ENCODE results near the gene CSNK1G2. TPM values are rescaled to one million over a fixed set of nuclear protein-coding genes. Genes with fewer than 3 reads are reported as not detected.

Gene CSNK1G2
- total RNA-seq, 2 experiments from 2014 or later = 122 to 127 TPM

DNA sequence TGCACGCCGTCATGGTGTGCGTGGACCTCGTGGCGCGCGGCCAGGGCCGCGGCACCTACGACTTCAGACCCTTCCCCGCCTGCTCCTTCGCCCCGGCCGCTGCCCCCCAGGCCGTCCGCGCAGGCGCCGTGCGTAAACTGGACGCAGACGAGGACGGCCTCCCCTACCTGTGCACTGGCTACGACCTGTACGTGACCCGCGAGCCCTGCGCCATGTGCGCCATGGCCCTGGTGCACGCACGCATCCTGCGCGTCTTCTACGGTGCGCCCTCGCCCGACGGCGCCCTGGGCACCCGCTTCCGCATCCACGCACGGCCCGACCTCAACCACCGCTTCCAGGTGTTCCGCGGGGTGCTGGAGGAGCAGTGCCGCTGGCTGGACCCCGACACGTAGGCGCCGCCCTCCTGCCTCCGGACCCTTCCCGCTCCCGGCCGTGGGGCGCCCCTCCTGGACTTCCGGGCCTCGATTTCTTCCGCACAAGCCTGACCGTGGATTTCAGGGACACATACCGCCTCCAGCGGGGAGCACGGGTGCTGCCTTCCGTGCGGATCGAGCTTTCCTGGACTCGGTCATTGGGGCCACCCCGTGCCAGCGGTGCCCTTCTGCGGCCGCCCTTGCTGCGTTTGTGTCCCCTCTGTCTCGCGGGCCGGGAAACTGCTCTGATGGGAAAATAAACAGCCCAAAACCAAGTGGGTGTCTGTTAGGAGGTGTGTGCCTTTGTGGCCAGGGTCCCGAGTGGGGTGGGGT is 28.0 kb upstream of the CSNK1G2 start:
- Mint-ChIP-seq H3K9me3 (no peaks in the 10 kb centered on the region), H3K4me3 (no peak overlapping the region)

DNA sequence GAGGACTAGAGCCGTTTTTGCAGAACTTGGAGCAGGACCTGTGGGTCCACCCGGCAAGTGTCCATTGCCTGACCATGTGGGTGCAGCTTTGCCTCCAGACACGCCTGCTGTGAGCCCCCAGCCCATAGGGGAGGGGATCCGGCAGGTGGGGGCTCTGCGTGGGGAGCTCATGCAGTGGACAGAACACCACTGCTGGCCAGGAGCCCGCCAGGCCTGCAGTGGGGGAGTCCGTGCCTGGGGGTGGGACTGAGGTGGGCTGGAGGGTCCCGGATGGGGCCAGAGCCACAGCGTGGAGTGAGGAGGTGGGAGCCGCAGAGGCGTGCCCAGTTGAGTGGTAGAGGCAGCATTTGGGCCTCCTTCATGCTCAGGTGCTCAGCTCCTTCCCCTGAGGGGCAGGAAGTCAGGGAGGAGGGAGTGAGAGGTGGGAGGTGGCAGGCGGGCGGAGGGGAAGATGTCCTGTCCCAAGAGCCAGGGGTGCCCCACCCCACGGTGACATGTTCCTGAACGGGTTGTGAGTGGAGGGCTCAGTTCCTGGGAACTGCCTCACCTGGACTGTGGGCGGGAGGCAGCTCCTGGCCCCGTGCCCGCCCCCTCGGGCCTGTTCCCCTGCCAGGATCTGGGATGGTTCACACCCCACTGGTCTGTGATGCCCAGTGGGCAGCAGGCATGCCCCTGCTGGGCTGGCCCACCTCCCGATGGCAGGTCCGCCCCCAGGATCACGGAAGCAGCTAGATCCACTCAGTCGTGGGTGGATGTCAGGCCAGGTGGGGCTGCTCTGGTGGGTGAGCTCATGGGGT is 27.0 kb upstream of the CSNK1G2 start:
- CTCF ChIA-PET = no interaction called here
- Mint-ChIP-seq H3K36me3 (ENCODE audit: low read depth) (no peaks in the 10 kb centered on the region), H3K9me3 (no peaks in the 10 kb centered on the region), H3K27ac (no peak overlapping the region), H3K4me3 (no peak overlapping the region), H3K4me1 (ENCODE audit: low read depth) (peaks cover 15% of the 10 kb centered on the region), H3K27me3 (no peaks in the 10 kb centered on the region)
- no peak overlapping the region for H3K4me3 ChIP-seq (ENCODE audit: low read length)
- H3K27me3 ChIP-seq (ENCODE audit: control insufficient read depth in 1 of 2, insufficient read depth in 2 of 2, low read length in 2 of 2) = no peaks in the 10 kb centered on the region
- POLR2A ChIA-PET = no interaction called here
- peaks cover 12% of the 10 kb centered on the region for H3K36me3 ChIP-seq (ENCODE audit: insufficient read depth, low read length)
- no peak for DNase-seq
- ATAC-seq (ENCODE audit: poor library complexity) = no peak
- H3K9me3 ChIP-seq (ENCODE audit: control insufficient read depth in 1 of 2, insufficient read depth in 1 of 2, low read length in 2 of 2) = peaks cover 0 to 7% of the 10 kb centered on the region in 2 experiments
- no peak for TF ChIP-seq CTCF (IDR thresholded peaks at IDR 0.05)
- H3K27ac ChIP-seq (ENCODE audit: low read depth in 1 of 2, low read length in 2 of 2) = no peak overlapping the region
- peaks cover 16% of the 10 kb centered on the region for H3K4me1 ChIP-seq (ENCODE audit: insufficient read depth, low read length)
- intact Hi-C loops (cut with DNase I, micrococcal nuclease) = no loop called here

More for the DNA sequence above, 28.0 kb upstream of the CSNK1G2 start:
- H3K36me3 Mint-ChIP-seq (ENCODE audit: low read depth) = no peaks in the 10 kb centered on the region
- ChIA-PET CTCF (no interaction called here), POLR2A (no interaction called here)
- Histone ChIP-seq H3K36me3 (ENCODE audit: insufficient read depth, low read length) (peaks cover 8% of the 10 kb centered on the region), H3K9me3 (ENCODE audit: control insufficient read depth in 1 of 2, insufficient read depth in 1 of 2, low read length in 2 of 2) (peaks cover 0 to 7% of the 10 kb centered on the region in 2 experiments), H3K27me3 (ENCODE audit: control insufficient read depth in 1 of 2, insufficient read depth in 2 of 2, low read length in 2 of 2) (no peaks in the 10 kb centered on the region), H3K27ac (ENCODE audit: low read depth in 1 of 2, low read length in 2 of 2) (no peak overlapping the region), H3K4me3 (ENCODE audit: low read length) (no peak overlapping the region), H3K4me1 (ENCODE audit: insufficient read depth, low read length) (peaks cover 18% of the 10 kb centered on the region)
- DNase-seq = no peak
- no peaks in the 10 kb centered on the region for H3K27me3 Mint-ChIP-seq
- peaks cover 16% of the 10 kb centered on the region for H3K4me1 Mint-ChIP-seq (ENCODE audit: low read depth)
- no peak for TF ChIP-seq CTCF (IDR thresholded peaks at IDR 0.05)
- no peak overlapping the region for H3K27ac Mint-ChIP-seq
- no peak for ATAC-seq (ENCODE audit: poor library complexity)
- intact Hi-C loops (cut with DNase I, micrococcal nuclease) = no loop called here

DNA sequence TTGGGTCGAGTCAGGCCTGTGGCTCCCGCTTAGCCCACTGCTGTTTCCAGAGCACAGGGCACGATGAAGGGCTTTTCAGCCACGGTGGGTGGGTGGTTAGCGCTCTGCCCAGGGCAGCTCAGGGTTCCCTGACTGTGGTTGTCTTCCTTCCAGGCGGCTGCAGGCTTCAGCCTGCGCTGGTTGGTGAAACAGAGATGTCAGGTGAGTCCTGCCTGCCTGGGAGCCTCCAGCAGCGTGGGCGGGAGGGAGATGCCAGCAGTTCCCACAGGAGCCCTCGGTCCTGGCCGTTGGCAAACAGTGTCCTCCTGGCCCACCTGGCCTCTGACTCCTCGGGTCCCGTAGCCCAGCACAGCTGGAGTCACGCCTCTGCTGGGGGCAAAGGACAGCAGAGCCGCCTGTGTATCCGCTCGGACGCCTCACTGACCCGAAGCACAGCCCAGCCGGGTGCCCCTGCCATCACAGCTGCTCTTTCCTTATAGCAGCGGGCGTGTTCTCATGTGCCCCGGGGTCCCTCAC is 26.1 kb upstream of the CSNK1G2 start:
- CTCF ChIA-PET = no interaction called here
- Histone ChIP-seq H3K4me3 (ENCODE audit: low read length) (no peak overlapping the region), H3K27me3 (ENCODE audit: control insufficient read depth in 1 of 2, insufficient read depth in 2 of 2, low read length in 2 of 2) (no peaks in the 10 kb centered on the region), H3K27ac (ENCODE audit: low read depth in 1 of 2, low read length in 2 of 2) (no peak overlapping the region), H3K9me3 (ENCODE audit: control insufficient read depth in 1 of 2, insufficient read depth in 1 of 2, low read length in 2 of 2) (peaks cover 0 to 2% of the 10 kb centered on the region in 2 experiments), H3K36me3 (ENCODE audit: insufficient read depth, low read length) (peaks cover 12% of the 10 kb centered on the region), H3K4me1 (ENCODE audit: insufficient read depth, low read length) (peaks cover 7% of the 10 kb centered on the region)
- Mint-ChIP-seq H3K27ac (no peak overlapping the region), H3K36me3 (ENCODE audit: low read depth) (no peaks in the 10 kb centered on the region), H3K4me1 (ENCODE audit: low read depth) (peaks cover 6% of the 10 kb centered on the region), H3K4me3 (no peak overlapping the region), H3K9me3 (no peaks in the 10 kb centered on the region), H3K27me3 (no peaks in the 10 kb centered on the region)
- POLR2A ChIA-PET = no interaction called here
- DNase-seq = peak in 1 of 14 experiments; percentile 27
- TF ChIP-seq CTCF (IDR thresholded peaks at IDR 0.05) = no peak
- ATAC-seq (ENCODE audit: poor library complexity) = no peak
- intact Hi-C loops (cut with DNase I, micrococcal nuclease) = no loop called here

Data from CD4-positive, alpha-beta T cell (primary cell).